T-helper 17 cell (primary cell): Measurements from ENCODE around the gene MAGI1. TPM values are rescaled to one million over a fixed set of nuclear protein-coding genes. Genes with fewer than 3 reads are reported as not detected.

Source experiments
- ATAC-seq: fragments of 150-1000 bp; cut with Tn5 transposase; 2 replicates; pipeline ENCODE4 v1.10.0; 2021; ENCODE audit warnings: mild to moderate bottlenecking, moderate library complexity
- DNase-seq, 3 donors: peaks; one replicate each; pipeline versions ENCODE4 v3.0.0 to v3.0.0-alpha.2; 2020 to 2021
- H3K9me3 ChIP-seq: one replicate; pipeline ENCODE4 v1.7.0; 2013; ENCODE audit warnings: low read length, mild to moderate bottlenecking; ENCODE audit not compliant: control insufficient read depth, poor library complexity, severe bottlenecking
- H3K27ac Mint-ChIP-seq: one replicate; pipeline ENCODE4 v1.8.0; 2022; ENCODE audit warnings: mild to moderate bottlenecking, moderate library complexity, mixed read lengths
- H3K27me3 Mint-ChIP-seq: one replicate; pipeline ENCODE4 v1.8.0; 2022; ENCODE audit warnings: mixed read lengths
- H3K36me3 Mint-ChIP-seq: one replicate; pipeline ENCODE4 v1.8.0; 2022; ENCODE audit warnings: low read depth, mixed read lengths
- H3K4me1 Mint-ChIP-seq: one replicate; pipeline ENCODE4 v1.8.0; 2022; ENCODE audit warnings: mild to moderate bottlenecking, mixed read lengths
- H3K4me3 Mint-ChIP-seq: one replicate; pipeline ENCODE4 v1.8.0; 2022; ENCODE audit warnings: mild to moderate bottlenecking, moderate library complexity, mixed read lengths
- total RNA-seq, 4 donors: library from RNA in 2 of 4; stranded (reverse) in 2 of 4; gene quantifications; one replicate each; pipeline ENCODE4 v1.2.3 and lab custom pipeline; 2022 to 2026

MAGI1 gene
- total RNA-seq, 2 donors from 2014 or later = not detected

GRCh38 chr3:65596571-65597225, 442.0 kb downstream of the MAGI1 start:
- no peaks in the 10 kb centered on the region for H3K9me3 ChIP-seq
- Mint-ChIP-seq H3K36me3 (no peaks in the 10 kb centered on the region), H3K4me1 (no peaks in the 10 kb centered on the region), H3K27ac (no peak overlapping the region), H3K4me3 (no peak overlapping the region), H3K27me3 (peaks cover 32% of the 10 kb centered on the region)
- ATAC-seq = no peak
- no peak for DNase-seq

- Mint-ChIP-seq H3K4me3 (no peak overlapping the region), H3K27ac (no peak overlapping the region), H3K36me3 (no peaks in the 10 kb centered on the region), H3K4me1 (no peaks in the 10 kb centered on the region), H3K27me3 (peaks cover 32% of the 10 kb centered on the region)
- H3K9me3 ChIP-seq = peaks cover 3% of the 10 kb centered on the region
- DNase-seq = no peak
- ATAC-seq = no peak
These were observed 442.8 kb downstream of the MAGI1 start for GRCh38 chr3:65596029-65596300.

- no peak for ATAC-seq
- H3K9me3 ChIP-seq = peaks cover 5% of the 10 kb centered on the region
- Mint-ChIP-seq H3K27ac (no peak overlapping the region), H3K36me3 (no peaks in the 10 kb centered on the region), H3K4me1 (no peaks in the 10 kb centered on the region), H3K4me3 (no peak overlapping the region), H3K27me3 (peaks cover 32% of the 10 kb centered on the region)
- DNase-seq = no peak
These were observed 443.3 kb downstream of the MAGI1 start for GRCh38 chr3:65595222-65596028.

GRCh38 chr3:65593780-65594752, 444.7 kb downstream of the MAGI1 start:
- H3K27ac Mint-ChIP-seq = no peak overlapping the region
- no peak for DNase-seq
- peaks cover 28% of the 10 kb centered on the region for H3K27me3 Mint-ChIP-seq
- no peak overlapping the region for H3K4me3 Mint-ChIP-seq
- ATAC-seq = no peak
- H3K9me3 ChIP-seq = peaks cover 5% of the 10 kb centered on the region
- no peaks in the 10 kb centered on the region for H3K4me1 Mint-ChIP-seq
- H3K36me3 Mint-ChIP-seq = no peaks in the 10 kb centered on the region

- DNase-seq (no peak), ATAC-seq (no peak)
- H3K4me1 Mint-ChIP-seq = no peaks in the 10 kb centered on the region
- H3K4me3 Mint-ChIP-seq = no peak overlapping the region
- H3K36me3 Mint-ChIP-seq = no peaks in the 10 kb centered on the region
- peaks cover 5% of the 10 kb centered on the region for H3K9me3 ChIP-seq
- H3K27me3 Mint-ChIP-seq = peaks cover 7% of the 10 kb centered on the region
- no peak overlapping the region for H3K27ac Mint-ChIP-seq
These were observed 447.4 kb downstream of the MAGI1 start for GRCh38 chr3:65591313-65591712.

GRCh38 chr3:65588884-65589283, 449.8 kb downstream of the MAGI1 start:
- Mint-ChIP-seq H3K4me3 (no peak overlapping the region), H3K36me3 (no peaks in the 10 kb centered on the region)

GRCh38 chr3:65587650-65588439, 450.9 kb downstream of the MAGI1 start:
- H3K9me3 ChIP-seq = peaks cover 5% of the 10 kb centered on the region
- Mint-ChIP-seq H3K4me1 (no peaks in the 10 kb centered on the region), H3K27ac (no peak overlapping the region), H3K4me3 (no peak overlapping the region), H3K27me3 (no peaks in the 10 kb centered on the region), H3K36me3 (no peaks in the 10 kb centered on the region)
- DNase-seq (no peak), ATAC-seq (no peak)

More at GRCh38 chr3:65588884-65589283, 449.8 kb downstream of the MAGI1 start:
- H3K9me3 ChIP-seq = peaks cover 5% of the 10 kb centered on the region
- Mint-ChIP-seq H3K4me1 (no peaks in the 10 kb centered on the region), H3K27me3 (no peaks in the 10 kb centered on the region), H3K27ac (no peak overlapping the region)
- ATAC-seq = no peak
- no peak for DNase-seq

GRCh38 chr3:65584913-65585312, 453.8 kb downstream of the MAGI1 start:
- Mint-ChIP-seq H3K4me1 (no peaks in the 10 kb centered on the region), H3K4me3 (no peak overlapping the region), H3K36me3 (no peaks in the 10 kb centered on the region), H3K27ac (no peak overlapping the region), H3K27me3 (no peaks in the 10 kb centered on the region)
- no peak for DNase-seq
- H3K9me3 ChIP-seq = no peaks in the 10 kb centered on the region
- ATAC-seq = no peak

- no peak overlapping the region for H3K4me3 Mint-ChIP-seq
- DNase-seq (no peak), ATAC-seq (no peak)
- H3K27me3 Mint-ChIP-seq = no peaks in the 10 kb centered on the region
- no peaks in the 10 kb centered on the region for H3K9me3 ChIP-seq
- no peaks in the 10 kb centered on the region for H3K36me3 Mint-ChIP-seq
- H3K27ac Mint-ChIP-seq = no peak overlapping the region
- H3K4me1 Mint-ChIP-seq = no peaks in the 10 kb centered on the region
These were observed 454.7 kb downstream of the MAGI1 start for GRCh38 chr3:65584002-65584401.

- no peak for ATAC-seq
- H3K4me1 Mint-ChIP-seq = no peaks in the 10 kb centered on the region
- no peak overlapping the region for H3K4me3 Mint-ChIP-seq
These were observed 455.5 kb downstream of the MAGI1 start for GRCh38 chr3:65583188-65583587.

GRCh38 chr3:65582012-65582717, 456.6 kb downstream of the MAGI1 start:
- DNase-seq (no peak), ATAC-seq (no peak)
- H3K36me3 Mint-ChIP-seq = no peaks in the 10 kb centered on the region
- no peaks in the 10 kb centered on the region for H3K27me3 Mint-ChIP-seq
- H3K4me1 Mint-ChIP-seq = no peaks in the 10 kb centered on the region
- H3K27ac Mint-ChIP-seq = no peak overlapping the region
- H3K9me3 ChIP-seq = no peaks in the 10 kb centered on the region
- H3K4me3 Mint-ChIP-seq = no peak overlapping the region

More at GRCh38 chr3:65583188-65583587, 455.5 kb downstream of the MAGI1 start:
- Mint-ChIP-seq H3K27me3 (no peaks in the 10 kb centered on the region), H3K36me3 (no peaks in the 10 kb centered on the region), H3K27ac (no peak overlapping the region)
- DNase-seq = no peak
- no peaks in the 10 kb centered on the region for H3K9me3 ChIP-seq

GRCh38 chr3:65581313-65581712, 457.4 kb downstream of the MAGI1 start:
- no peak for ATAC-seq
- H3K27me3 Mint-ChIP-seq = no peaks in the 10 kb centered on the region
- H3K36me3 Mint-ChIP-seq = no peaks in the 10 kb centered on the region
- no peak overlapping the region for H3K27ac Mint-ChIP-seq
- no peaks in the 10 kb centered on the region for H3K9me3 ChIP-seq
- no peaks in the 10 kb centered on the region for H3K4me1 Mint-ChIP-seq
- DNase-seq = no peak
- H3K4me3 Mint-ChIP-seq = no peak overlapping the region
